NOMO-1 treated with dmso at 0.1 percent for 144 hours (cell line): ENCODE results near the gene C17orf75.
"Not testable (repeated sequence)": the region's sequence is repeated elsewhere in the genome, so short reads cannot be mapped to it uniquely, and the experiment has no call there.

ENCODE experiments used
- DNase-seq: peaks from one replicate; lab custom pipeline; 2025; ENCODE audit not compliant: unreplicated experiment; lab: John Stamatoyannopoulos, UW

The C17orf75 gene

GRCh38 chr17:32345951-32346600 is 4.1 kb upstream of the C17orf75 start:
- no peak for DNase-seq

- no peak for DNase-seq
These were observed 791 bp upstream of the C17orf75 start for GRCh38 chr17:32342603-32343325.

- DNase-seq: peak; percentile 62
These were observed 674 bp downstream of the C17orf75 start for GRCh38 chr17:32341141-32341856.

- DNase-seq: no peak
These were observed 6.3 kb downstream of the C17orf75 start for GRCh38 chr17:32335687-32336086.

- DNase-seq: no peak
These were observed 6.9 kb downstream of the C17orf75 start for GRCh38 chr17:32335046-32335445.

GRCh38 chr17:32333187-32333586 is 8.8 kb downstream of the C17orf75 start:
- no peak for DNase-seq

- peak; percentile 40 for DNase-seq
These were observed 10.5 kb downstream of the C17orf75 start for GRCh38 chr17:32331243-32332040.

- no peak for DNase-seq
These were observed 11.8 kb downstream of the C17orf75 start for GRCh38 chr17:32330147-32330546.

- DNase-seq: no peak
These were observed 14.1 kb downstream of the C17orf75 start for GRCh38 chr17:32327911-32328310.

GRCh38 chr17:32323811-32324491 is 18.0 kb downstream of the C17orf75 start:
- no peak for DNase-seq

- DNase-seq: no peak
These were observed 18.9 kb downstream of the C17orf75 start for GRCh38 chr17:32323046-32323445.

- no peak for DNase-seq
These were observed 21.1 kb downstream of the C17orf75 start for GRCh38 chr17:32320847-32321246.

GRCh38 chr17:32320080-32320479 is 21.9 kb downstream of the C17orf75 start:
- not testable (repeated sequence) for DNase-seq

GRCh38 chr17:32319548-32319905 is 22.4 kb downstream of the C17orf75 start:
- DNase-seq: peak; percentile 62

- no peak for DNase-seq
These were observed 23.9 kb downstream of the C17orf75 start for GRCh38 chr17:32318071-32318470.

- DNase-seq: no peak
These were observed 24.6 kb downstream of the C17orf75 start for GRCh38 chr17:32317353-32317752.

GRCh38 chr17:32316653-32317052 is 25.3 kb downstream of the C17orf75 start:
- DNase-seq: not testable (repeated sequence)

- DNase-seq: no peak
These were observed 26.8 kb downstream of the C17orf75 start for GRCh38 chr17:32315171-32315570.

- no peak for DNase-seq
These were observed 27.3 kb downstream of the C17orf75 start for GRCh38 chr17:32314636-32315035.

GRCh38 chr17:32311028-32311536 is 30.9 kb downstream of the C17orf75 start:
- no peak for DNase-seq
